Upper lobe of right lung (tissue), 1 donor: ENCODE data around the gene ANXA1. TPM values are rescaled to one million over a fixed set of nuclear protein-coding genes. Genes with fewer than 3 reads are reported as not detected.

Experiments
- ATAC-seq: fragments of 200-7000 bp; cut with Tn5 transposase; one replicate; pipeline ENCODE4 v1.9.1; 2020; ENCODE audit warnings: mild to moderate bottlenecking, moderate library complexity
- DNase-seq: peaks from one replicate; pipeline ENCODE4 v3.0.0-alpha.2; 2020
- H3K27ac ChIP-seq: fragments of 200-600 bp; one replicate; pipeline ENCODE4 v1.8.0; 2022
- H3K27me3 ChIP-seq: fragments of 200-600 bp; one replicate; pipeline ENCODE4 v1.8.0; 2022; ENCODE audit warnings: mild to moderate bottlenecking
- H3K36me3 ChIP-seq: fragments of 200-600 bp; one replicate; pipeline ENCODE4 v1.8.0; 2022
- H3K4me1 ChIP-seq: fragments of 200-600 bp; one replicate; pipeline ENCODE4 v1.8.0; 2022
- H3K4me3 ChIP-seq: fragments of 200-600 bp; one replicate; pipeline ENCODE4 v1.8.0; 2022; ENCODE audit warnings: mild to moderate bottlenecking
- H3K9me3 ChIP-seq: fragments of 200-600 bp; one replicate; pipeline ENCODE4 v1.8.0; 2022
- intact Hi-C: fragments of 100-400 bp; cut with DNase I; formaldehyde crosslinking; loops from one replicate; pipeline ENCODE4 v1.11.0; 2022
- total RNA-seq: library from RNA; stranded (reverse); fragmentation: NEBNext Ultra II Directional; extraction: Animal tissue kit (Norgen Biotek cat#: 25700); gene quantifications from one replicate; pipeline ENCODE4 v1.2.1, GENCODE V29; 2021
- TF ChIP-seq, protein P1 (sequence below): fragments of 200-600 bp; IDR thresholded peaks from one replicate; pipeline ENCODE4 v1.8.0; 2022; ENCODE audit warnings: antibody characterized with exemption
- donor health status: DM: no; HTN: yes; CAD: no; lungs with severe emphysema.

ANXA1 gene
- total RNA-seq, 1 donor from 2014 or later = 314 TPM

DNA sequence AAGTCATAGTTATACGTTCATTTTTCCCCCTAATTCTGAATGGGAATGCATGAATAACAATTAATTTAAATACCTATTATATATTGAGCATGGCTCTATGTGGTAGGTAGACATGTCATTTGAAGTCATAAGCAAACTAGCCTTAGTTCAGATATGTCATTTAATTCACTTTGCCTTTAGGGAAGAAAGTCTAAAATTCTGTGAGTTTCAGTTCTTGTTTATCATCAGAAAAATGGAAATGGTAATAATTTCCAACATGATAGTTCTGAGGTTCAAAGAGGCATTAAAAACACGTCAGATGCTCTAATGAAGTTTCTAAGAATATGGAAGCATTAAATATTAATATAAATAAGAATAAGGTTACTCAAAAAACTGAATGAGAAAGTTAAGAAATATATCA, 13.1 kb upstream of the ANXA1 start:
- Histone ChIP-seq H3K36me3 (no peaks in the 10 kb centered on the region), H3K4me3 (no peak overlapping the region), H3K4me1 (peaks cover 11% of the 10 kb centered on the region), H3K27ac (no peak overlapping the region), H3K9me3 (no peaks in the 10 kb centered on the region), H3K27me3 (no peaks in the 10 kb centered on the region)
- intact Hi-C loops = no loop called here
- DNase-seq = no peak
- TF ChIP-seq, protein P1, sequence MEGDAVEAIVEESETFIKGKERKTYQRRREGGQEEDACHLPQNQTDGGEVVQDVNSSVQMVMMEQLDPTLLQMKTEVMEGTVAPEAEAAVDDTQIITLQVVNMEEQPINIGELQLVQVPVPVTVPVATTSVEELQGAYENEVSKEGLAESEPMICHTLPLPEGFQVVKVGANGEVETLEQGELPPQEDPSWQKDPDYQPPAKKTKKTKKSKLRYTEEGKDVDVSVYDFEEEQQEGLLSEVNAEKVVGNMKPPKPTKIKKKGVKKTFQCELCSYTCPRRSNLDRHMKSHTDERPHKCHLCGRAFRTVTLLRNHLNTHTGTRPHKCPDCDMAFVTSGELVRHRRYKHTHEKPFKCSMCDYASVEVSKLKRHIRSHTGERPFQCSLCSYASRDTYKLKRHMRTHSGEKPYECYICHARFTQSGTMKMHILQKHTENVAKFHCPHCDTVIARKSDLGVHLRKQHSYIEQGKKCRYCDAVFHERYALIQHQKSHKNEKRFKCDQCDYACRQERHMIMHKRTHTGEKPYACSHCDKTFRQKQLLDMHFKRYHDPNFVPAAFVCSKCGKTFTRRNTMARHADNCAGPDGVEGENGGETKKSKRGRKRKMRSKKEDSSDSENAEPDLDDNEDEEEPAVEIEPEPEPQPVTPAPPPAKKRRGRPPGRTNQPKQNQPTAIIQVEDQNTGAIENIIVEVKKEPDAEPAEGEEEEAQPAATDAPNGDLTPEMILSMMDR = no peak
- no peak for ATAC-seq

DNA sequence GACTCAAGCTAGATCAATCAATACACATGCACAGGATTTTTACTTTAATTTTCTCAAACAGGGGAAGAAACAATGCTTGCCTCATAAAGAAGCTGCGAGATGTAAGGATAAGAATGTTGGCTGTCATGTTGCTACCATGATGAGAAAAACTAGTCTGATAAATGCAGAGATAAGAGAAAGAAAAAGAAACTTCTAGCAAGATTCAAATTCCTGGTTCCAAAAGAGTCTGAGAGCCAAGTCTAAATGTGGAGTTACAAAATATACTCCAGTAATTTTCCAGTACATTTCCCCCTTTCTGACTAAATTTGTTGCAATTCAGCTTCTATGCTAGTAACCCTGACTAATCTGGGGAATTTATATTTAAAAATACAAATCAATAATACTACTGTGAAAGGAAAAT, 10.4 kb upstream of the ANXA1 start:
- no peak overlapping the region for H3K4me3 ChIP-seq
- H3K27me3 ChIP-seq = no peaks in the 10 kb centered on the region
- H3K36me3 ChIP-seq = no peaks in the 10 kb centered on the region
- DNase-seq (no peak), ATAC-seq (no peak)
- no peak overlapping the region for H3K27ac ChIP-seq
- H3K9me3 ChIP-seq = no peaks in the 10 kb centered on the region
- peaks cover 24% of the 10 kb centered on the region for H3K4me1 ChIP-seq
- TF ChIP-seq, protein P1 = no peak
- intact Hi-C loops = no loop called here

DNA sequence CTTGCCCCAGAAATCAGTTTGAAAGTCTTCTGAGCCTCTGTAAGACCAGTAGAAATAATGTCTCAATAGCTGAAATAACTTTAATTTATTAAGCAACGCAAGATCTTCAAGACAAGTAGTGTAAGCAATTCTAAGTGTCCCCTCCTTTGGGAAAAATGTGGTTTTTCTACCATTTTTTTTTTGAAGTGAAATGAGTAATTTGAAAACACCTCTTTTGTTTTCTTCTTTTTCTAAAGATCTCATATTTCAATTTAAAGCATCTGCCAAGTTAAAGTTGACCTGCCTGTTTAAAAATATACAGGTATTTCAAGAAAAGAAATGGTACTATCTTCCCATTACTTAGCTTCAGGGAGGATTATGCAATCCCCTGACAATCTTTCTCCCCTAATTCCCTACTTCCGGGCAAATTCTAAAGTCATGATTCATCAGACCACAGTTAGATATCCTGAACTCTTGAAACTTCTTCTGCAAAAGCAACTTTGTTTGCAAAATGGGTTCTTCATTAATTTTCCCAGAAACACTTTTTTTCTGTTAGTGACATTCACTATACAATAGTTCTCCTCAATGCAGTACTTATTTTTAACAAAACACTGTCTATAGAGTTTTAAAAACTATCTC, 7.8 kb upstream of the ANXA1 start:
- intact Hi-C loops = no loop called here
- no peaks in the 10 kb centered on the region for H3K36me3 ChIP-seq
- no peaks in the 10 kb centered on the region for H3K9me3 ChIP-seq
- H3K4me3 ChIP-seq = no peak overlapping the region
- DNase-seq (no peak), ATAC-seq (peak; percentile 79)
- H3K27me3 ChIP-seq = no peaks in the 10 kb centered on the region
- TF ChIP-seq, protein P1 = no peak
- H3K4me1 ChIP-seq = peaks cover 28% of the 10 kb centered on the region
- H3K27ac ChIP-seq = peak overlapping the region; percentile 13

DNA sequence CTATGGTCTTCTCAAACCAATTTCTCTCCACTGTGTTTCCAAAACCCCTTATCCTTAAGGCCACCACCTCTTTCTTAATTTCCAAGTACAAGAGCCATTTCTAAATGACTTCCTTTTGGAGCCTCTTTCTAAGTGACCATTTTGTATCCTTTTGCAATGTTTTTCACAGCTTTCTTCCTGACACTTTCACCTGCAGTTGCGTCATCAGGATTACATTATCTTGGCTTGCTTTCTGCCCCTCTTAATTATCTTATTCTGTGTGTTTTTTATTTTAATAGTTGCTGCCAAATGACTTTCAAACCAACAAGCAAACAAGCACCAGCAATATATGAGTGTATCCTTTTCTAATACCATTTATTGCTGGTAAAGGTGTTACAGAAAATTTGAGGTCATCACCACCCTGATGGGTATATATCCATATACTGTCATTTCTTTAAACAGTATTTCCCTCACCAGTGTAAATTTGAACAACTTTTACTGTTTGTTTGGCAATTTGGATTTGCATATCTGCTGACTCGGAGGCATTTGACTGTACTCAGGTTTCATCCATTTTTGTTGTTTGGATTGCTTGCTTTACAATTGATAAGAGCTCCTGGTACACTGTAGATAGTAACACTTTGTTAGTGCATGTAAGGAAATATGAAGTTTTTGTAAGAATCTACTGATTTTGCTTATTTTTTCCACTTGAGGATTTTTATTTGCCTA, 5.4 kb upstream of the ANXA1 start:
- Histone ChIP-seq H3K4me1 (peaks cover 51% of the 10 kb centered on the region), H3K27ac (no peak overlapping the region), H3K9me3 (no peaks in the 10 kb centered on the region), H3K36me3 (no peaks in the 10 kb centered on the region), H3K27me3 (no peaks in the 10 kb centered on the region), H3K4me3 (no peak overlapping the region)
- DNase-seq (no peak), ATAC-seq (no peak)
- intact Hi-C loops = no loop called here
- TF ChIP-seq, protein P1 = no peak

DNA sequence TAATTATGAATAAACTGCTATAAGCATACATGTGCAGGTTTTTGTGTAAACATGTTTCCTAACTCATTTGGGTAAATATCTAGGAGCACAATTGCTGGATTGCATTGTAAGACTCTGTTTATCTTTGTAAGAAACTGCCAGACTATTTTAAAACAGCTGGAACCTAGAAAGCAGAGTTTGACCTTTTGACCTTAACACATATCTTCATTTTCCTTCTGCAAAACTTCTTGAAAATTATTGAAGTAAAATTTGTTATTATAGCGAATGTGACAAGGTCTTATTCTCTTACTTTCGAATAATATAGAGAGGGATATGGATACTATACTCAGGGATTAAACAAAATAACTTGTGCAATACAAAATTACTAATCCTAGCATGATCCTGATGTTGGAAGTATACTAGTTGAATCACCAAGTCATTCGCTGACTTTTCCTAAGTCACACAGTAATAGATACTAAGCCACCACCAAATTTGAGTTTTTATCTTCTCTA, 3.2 kb upstream of the ANXA1 start:
- intact Hi-C loops = no loop called here
- ATAC-seq (no peak), DNase-seq (no peak)
- TF ChIP-seq, protein P1 = no peak
- H3K27me3 ChIP-seq = no peaks in the 10 kb centered on the region
- H3K27ac ChIP-seq = peak overlapping the region; percentile 78
- H3K4me3 ChIP-seq = no peak overlapping the region
- H3K9me3 ChIP-seq = no peaks in the 10 kb centered on the region
- peaks cover 48% of the 10 kb centered on the region for H3K4me1 ChIP-seq
- no peaks in the 10 kb centered on the region for H3K36me3 ChIP-seq
